ENCODE measurements around the gene TPRKB.
A peak's percentile ranks its signal among the peaks of the same experiment; 100 is the strongest.
"Not testable (repeated sequence)": the region's sequence is repeated elsewhere in the genome, so short reads cannot be mapped to it uniquely, and the experiment has no call there.

Gene TPRKB

DNA sequence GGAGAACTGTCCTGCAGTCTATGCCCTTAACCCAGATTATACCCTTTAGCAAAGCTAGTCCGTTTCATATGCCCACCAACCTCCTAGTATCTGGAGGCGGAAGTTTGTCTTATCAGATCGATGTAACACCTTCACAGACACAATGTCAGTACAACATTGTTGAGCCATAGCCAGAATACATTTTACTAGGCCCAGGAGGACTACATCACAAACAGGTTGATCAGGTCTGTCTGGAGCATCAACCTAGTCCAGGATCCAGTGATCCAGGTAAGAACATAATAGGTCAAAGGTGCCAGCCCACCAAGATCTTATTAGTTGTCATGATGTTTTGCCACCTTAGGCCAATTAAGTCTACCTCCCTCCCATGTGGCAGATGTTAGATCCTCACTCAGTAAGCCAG lies 2.0 kb upstream of the TPRKB start:
- DNase-seq (ENCODE audit: low read depth in 2 of 2): no peak

DNA sequence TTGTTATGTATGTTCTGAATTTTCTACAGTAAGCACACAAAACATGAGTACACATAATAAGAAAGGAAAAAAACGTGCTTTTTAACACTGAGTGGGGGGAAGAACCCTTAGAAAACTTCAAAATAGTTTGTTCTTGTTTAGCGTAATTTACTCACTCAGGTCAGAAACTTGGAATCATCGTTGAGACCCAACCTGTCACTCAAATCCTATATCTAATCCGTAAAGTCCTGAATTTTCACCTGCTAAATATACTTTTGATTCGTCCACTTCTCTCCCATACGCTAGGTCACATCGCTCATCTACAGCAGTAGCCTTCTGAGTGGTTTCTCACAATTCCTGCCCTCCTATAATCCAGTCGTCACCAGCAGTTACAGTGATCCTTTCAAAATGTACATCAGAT lies 767 bp downstream of the TPRKB start:
- no peak for DNase-seq (ENCODE audit: low read depth in 2 of 2)

DNA sequence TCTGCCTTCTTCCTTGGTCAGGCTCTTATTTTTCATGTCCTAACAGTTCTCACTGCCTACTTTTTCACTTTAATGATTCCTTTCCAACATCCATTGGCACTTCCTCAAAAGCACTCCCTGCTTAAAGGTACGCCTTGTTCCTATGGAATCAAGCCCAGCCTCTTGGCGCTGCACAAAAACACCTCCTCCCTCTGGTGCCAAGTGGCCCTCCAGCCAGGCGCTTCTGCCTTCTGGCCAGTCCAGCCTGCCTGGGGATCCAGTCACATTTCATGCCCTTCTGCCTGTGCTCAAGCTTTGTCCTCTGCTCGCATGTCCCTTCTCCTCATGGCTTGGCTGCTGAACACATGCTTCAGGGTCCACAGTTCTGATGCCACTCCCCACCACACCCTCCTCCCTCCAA lies 6.3 kb downstream of the TPRKB start:
- DNase-seq (ENCODE audit: low read depth in 2 of 2): no peak

DNA sequence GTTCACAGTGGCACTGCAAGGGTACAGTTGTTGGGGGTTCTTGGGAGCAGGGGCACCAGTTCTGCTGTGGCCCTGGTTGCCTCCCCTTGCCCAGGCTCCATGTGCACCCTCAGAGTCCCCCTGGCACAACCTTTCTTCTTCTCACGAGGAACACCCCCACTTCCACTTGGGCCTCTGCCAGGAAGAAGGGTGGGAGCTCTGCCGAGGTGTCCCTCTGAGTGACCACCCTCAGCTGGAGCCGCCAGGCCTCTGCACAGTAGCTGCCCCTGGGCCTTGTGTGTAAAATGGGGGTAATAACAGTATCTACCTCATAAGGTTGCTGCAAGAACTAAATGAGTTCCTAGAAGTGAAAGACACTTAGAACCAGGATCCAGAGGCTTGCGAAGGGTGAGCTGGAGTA lies 8.4 kb downstream of the TPRKB start:
- DNase-seq (ENCODE audit: low read depth in 2 of 2): no peak

DNA sequence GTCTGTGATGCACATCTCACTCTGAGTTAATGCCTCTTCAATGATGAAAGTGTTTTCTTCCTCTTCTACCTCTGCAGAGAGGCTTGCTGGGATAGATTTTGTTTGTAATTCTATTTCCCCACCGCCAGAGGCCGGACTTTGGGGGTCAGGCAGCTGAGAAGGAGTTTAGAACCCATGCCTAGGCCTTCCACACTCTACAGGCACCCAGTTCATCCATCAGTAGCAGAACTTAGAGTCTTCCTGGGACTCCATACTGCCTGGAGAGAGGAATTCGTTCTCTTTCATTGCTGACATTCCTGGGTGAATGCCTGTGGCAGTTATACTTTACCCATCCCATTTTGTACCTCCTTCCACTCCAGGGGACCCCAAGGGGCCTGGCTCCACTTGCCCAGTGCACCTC lies 9.1 kb downstream of the TPRKB start:
- no peak for DNase-seq (ENCODE audit: low read depth in 2 of 2)

DNA sequence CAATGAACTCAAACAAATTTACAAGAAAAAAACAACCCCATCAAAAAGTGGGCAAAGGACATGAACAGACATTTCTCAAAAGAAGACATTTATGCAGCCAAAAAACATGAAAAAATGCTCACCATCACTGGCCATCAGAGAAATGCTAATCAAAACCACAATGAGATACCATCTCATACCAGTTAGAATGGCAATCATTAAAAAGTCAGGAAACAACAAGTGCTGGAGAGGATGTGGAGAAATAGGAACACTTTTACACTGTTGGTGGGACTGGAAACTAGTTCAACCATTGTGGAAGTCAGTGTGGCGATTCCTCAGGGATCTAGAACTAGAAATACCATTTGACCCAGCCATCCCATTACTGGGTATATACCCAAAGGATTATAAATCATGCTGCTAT lies 10.5 kb downstream of the TPRKB start:
- not testable (repeated sequence) for DNase-seq (ENCODE audit: low read depth in 2 of 2)

DNA sequence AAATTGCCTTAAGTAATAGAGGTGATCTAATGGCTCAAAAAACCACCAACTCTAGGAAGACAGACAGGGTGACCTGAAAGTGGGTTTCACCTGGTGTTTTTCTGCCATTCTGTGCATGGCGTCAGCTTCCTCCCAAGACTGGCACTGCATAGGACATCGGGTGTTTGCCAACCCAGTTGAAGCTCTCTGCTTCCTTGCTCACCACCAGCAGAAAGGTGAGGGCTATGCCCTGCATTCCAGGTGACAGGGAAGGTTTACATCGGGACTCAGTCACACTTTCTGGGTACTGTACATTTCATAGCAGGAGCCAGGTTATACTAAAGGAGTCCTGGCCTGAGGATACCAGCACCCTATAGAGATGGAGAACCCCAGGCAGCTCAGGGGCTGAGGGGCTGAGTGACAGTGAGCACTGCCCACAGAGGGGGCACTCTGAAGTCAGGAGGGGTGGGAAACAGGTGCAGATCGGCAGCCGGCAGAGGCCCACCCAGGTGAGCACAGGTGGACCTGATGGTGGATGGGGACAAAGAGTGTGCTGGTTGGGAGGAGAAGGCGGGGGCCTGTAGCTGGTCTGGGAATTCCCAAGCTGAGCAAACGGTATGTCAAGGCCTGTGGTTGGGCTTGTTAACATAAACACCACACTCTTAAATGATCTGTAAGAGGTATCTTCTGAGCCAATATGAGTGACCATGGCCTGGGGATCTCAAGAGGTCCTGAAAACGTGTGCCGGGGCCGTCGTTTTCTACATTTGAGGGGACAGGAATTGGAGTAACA lies 18.1 kb downstream of the TPRKB start:
- DNase-seq (ENCODE audit: low read depth in 2 of 2): no peak

DNA sequence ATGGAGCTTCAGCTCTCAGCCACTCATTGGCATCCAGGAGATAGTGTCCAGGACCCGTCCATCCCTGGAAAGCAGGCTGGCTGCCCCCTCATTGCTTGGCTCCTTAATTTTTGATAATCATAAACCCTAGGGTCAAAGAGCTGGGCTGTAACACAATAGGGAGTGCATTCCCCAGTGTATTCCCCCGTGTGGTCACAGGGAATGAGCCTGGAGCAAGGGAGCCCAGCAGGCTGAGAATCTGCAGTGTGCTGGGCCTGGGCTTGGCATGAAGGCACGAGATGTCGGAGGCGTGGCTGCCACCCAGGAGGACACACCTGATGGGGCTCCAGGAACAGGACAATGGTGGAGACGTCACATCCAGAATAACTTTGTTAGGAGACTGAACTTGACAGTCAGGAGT lies 18.7 kb downstream of the TPRKB start:
- DNase-seq (ENCODE audit: low read depth in 2 of 2): no peak

DNA sequence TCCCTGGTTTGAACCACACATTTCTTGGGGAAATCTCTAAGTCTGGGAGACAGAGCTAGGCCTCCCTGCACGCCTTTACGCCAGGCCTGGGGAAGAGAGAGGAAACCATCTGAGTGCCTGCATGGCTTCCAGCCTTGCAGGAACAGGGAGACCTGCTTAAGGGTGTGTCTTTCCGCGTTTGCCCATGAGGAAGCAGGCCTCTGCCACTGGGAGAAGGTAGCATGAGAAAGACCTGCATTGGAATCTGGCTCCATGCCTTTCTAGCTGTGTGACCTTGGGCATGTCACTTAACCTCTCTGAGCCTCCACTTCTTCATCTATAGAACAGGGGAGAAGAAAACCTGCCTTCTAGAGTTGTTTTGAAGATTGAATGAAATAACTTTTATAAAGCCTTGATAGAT lies 19.4 kb downstream of the TPRKB start:
- DNase-seq (ENCODE audit: low read depth in 2 of 2): not testable (repeated sequence)

DNA sequence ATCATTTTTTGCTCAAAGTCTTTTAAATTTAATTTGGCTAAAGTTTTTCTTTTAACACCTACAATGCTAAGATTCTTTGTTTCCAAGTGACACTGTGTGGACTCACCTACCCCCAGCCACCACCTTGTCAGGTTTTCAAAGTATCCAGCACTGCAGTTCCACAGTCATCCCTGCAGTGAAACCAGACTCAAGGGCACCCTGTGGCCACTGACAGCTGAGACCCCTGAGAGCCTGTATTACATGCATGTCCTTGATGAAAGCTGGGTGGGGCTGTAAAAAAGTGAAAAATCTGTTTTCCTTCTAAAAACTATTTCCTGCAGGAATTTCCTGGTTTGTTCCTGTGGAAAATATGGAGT lies 19.9 kb downstream of the TPRKB start:
- DNase-seq (ENCODE audit: low read depth in 2 of 2): no peak

DNA sequence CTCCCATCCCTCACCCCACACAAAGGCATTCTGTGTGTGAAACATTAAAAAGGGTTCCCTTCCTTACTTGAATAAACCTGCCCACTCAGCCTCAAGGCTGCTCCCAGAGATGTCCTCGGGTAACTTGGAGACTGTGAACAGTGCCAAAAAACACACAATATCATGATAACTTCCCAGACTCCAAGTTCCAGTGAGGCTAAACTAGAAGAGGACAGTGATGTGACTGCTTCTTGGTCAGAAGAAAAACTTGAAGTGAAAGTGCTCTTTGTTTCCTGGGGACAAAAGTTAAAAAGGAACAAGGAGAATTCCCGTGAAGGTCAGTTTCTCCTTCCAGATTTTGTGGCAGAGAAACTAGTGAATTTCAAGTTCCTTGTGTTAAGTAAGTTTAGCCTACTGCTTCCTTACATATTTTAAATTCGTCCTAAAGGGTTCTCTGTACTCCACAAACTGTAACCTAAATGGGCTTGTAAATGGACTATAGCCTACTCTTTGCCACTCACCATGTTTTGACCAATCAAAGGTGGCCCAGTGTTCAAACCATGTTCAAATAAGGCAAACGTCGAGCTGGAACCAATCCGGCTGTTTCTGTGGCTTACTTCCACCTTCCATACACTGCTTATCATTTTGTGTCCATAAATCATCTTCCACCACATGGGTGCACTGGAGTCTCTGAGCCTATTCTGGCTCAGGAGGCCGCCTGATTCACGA lies 20.4 kb downstream of the TPRKB start:
- DNase-seq (ENCODE audit: low read depth in 2 of 2): peak in 1 of 2 experiments; percentile 8

DNA sequence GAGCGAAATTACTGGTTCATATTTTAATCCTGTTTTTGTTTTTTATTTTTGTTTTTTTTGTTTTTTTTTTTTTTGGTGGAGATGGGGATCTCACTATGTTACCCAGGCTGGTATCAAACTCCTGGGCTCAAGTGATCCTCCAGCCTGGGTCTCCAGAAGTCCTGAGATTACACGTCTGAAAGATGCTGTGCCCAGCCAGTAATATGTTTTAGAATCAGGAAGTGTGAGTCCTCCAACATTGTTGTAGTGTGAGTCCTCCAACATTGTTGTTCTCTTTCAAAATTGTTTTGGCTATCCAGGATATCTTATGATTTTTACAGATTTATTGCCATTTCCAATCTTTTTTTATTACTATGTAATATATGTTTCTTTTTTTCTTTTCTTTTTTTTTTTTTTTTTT lies 23.1 kb downstream of the TPRKB start:
- DNase-seq (ENCODE audit: low read depth in 2 of 2): no peak

DNA sequence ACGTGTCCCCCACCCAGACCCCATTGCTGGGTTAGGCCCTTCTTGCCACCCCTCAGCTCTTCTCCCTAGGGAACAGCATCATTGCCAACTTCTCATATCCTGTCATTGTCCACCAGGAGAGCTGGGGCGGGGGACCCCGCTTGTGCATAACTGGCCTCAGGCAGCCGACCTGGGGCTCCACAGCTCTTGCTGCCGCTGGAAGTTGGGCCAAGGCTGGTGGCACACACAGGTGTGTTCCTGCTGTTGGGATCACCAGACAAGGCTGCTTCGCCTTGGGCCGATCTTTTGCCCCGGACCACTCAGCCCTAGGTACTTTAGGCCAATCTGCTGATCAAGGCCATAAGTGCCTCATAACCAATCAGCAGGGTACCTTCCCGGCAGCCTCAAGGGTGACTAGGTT lies 28.6 kb downstream of the TPRKB start:
- DNase-seq (ENCODE audit: low read depth in 2 of 2): no peak

DNA sequence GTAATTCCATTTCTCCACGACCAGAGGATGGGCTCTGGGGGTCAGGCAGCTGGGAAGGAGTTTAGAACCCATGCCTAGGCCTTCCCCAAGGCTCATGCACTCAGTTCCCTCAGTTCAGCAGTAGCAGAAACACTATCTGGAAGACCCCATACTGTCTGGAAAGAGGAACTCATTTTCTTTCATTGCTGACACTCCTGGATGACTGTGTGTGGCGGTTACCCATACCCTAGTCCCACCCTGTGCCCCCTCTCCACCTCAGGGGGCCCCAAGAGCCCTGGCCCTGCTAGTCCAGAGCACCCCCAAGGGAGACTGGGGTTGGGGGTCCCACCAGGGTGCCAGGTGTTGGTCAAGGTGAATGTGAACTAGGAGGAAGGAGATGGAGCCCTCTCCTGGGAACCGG lies 29.5 kb downstream of the TPRKB start:
- no peak for DNase-seq (ENCODE audit: low read depth in 2 of 2)

DNA sequence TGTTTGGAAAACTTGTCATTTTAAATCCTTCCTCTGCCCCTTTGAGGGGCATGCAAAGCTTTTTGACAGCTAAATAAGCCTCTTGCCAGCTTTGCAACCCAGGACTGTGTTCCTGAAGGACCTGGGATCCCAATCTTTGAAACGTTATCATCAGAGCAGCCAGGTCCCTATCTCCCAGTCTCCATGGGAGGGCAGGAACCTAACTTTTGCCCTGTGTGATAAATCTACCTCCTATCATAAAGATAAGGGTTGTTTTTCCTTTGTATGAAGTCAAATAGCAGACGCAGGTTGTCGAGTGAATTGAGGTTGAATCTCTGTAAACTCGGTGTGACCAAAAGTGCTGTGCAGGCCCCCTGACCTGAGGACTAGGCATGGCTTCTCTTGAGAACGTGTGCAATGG lies 30.1 kb downstream of the TPRKB start:
- no peak for DNase-seq (ENCODE audit: low read depth in 2 of 2)

DNA sequence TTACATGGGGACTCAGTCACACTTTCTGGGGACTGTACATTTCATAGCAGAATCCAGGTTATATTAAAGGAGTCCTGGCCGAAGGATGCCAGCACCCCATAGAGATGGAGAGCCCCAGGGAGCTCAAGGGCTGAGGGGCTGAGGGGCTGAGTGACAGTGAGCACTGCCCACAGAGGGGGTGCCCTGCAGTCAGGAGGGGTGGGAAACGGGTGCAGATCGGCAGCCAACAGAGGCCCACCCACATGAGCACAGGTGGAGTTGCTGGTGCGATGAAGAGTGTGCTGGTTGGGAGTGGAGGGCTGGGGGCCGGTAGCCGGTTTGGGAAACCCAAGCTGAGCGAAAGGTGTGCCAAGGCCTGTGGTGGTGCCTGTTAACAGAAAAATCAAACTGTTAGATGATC lies 32.1 kb downstream of the TPRKB start:
- DNase-seq (ENCODE audit: low read depth in 2 of 2): no peak

DNA sequence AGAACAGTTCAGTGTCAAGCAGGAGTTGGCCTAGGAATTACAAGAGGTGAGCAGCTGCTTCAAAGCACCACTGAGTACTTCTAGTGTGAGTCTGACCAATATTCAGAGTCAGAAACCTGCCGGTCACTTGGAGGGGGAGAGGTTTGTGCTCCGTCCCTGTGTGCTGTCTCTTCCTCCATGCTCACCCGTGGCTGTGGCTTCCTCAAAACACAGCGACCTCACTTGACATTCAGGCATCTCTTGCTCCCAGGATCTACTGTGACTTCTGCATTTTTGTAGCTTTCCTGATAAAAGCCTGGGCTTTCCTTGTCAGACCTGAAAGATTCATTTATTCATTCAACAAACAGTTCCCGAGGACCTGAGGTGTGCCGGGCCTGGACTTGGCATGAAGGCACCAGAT lies 32.9 kb downstream of the TPRKB start:
- no peak for DNase-seq (ENCODE audit: low read depth in 2 of 2)

DNA sequence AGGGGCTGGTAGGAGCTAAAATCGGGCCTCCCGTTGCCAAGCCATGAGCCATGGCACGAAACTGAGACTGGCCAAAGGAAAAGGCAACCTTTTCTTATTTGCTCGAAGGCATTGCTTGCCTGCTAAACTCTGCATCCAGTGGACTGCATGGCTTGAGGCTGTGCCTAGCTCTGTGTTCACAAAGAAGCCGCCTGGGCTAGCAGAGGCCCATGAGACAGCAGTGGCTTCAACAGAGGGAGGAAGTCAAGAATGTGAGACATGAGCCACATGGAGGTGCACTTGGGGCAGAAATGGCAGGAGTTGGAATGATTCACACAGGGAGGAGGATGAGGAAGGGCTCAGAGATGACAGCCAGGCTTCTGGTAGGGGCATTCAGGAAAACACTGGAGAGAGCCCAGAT lies 33.5 kb downstream of the TPRKB start:
- no peak for DNase-seq (ENCODE audit: low read depth in 2 of 2)

DNA sequence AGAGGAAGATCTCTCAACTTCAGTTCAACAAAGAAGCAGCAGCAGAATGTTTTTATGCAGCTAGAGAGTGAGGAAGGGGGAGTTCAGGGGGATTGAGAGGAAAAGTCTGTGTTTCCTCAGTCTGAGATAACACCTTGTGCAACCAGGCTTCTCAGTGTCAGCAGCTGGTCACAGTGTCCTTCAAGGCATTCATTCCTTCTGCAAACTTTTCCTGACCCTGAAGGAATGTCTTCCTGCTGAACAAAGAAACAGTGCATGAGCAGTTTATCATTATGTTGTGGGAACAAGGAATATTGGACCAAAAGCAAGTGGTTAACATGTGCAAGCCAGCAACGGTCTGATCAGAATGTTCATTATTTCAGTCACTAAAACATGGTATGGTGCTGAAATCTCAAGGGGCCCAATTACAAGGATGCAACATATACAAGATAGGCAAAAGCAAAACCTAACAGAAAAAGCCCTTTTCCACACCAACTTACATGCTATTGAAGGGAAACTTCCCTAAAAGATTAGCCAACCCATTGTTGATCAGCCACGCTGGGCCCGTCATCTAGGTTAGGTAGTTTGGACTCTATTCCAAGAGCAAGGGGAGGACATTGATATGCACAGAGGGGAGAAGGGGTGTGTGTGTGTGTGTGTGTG lies 34.2 kb downstream of the TPRKB start:
- DNase-seq (ENCODE audit: low read depth in 2 of 2): not testable (repeated sequence)

DNA sequence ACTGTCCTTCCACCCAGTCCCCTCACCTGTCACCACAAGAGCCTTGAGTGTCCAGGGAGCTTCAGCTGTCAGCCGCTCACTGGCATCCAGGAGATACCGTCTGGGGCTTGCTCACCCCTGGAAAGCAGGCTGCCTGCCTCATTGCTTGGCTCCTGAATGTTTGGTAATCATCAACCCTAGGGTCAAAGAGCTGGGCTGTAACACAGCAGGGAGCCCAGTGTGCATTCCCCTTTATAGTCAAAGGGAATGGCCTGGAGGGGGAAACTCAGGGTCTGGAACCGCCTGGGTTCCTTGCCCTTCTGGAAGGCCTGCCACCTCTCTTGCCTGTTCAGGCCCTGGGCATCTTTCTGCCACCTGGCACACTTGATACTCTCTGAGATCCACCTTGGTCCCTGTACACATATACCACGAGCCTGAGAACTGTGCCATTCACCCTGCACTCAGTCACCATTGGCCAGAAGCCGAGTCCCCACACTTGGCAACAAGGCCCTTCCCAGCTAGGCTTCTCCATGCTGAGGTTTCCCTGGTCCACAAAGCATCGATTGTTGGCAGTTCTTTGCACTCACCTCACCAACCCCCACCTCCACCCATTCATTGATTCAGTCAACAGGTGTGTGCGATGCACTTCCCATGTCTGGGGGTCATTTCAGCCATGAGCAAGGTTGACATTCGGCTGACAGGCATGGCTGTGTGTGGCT lies 35.0 kb downstream of the TPRKB start:
- no peak for DNase-seq (ENCODE audit: low read depth in 2 of 2)

DNA sequence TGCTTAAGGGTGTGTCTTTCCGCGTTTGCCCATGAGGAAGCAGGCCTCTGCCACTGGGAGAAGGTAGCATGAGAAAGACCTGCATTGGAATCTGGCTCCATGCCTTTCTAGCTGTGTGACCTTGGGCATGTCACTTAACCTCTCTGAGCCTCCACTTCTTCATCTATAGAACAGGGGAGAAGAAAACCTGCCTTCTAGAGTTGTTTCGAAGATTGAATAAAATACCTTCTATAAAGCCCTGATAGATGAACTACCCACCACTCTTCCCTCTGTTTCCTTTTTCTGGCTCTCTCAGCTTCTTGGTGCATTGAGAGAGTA lies 35.7 kb downstream of the TPRKB start:
- DNase-seq (ENCODE audit: low read depth in 2 of 2): not testable (repeated sequence)

DNA sequence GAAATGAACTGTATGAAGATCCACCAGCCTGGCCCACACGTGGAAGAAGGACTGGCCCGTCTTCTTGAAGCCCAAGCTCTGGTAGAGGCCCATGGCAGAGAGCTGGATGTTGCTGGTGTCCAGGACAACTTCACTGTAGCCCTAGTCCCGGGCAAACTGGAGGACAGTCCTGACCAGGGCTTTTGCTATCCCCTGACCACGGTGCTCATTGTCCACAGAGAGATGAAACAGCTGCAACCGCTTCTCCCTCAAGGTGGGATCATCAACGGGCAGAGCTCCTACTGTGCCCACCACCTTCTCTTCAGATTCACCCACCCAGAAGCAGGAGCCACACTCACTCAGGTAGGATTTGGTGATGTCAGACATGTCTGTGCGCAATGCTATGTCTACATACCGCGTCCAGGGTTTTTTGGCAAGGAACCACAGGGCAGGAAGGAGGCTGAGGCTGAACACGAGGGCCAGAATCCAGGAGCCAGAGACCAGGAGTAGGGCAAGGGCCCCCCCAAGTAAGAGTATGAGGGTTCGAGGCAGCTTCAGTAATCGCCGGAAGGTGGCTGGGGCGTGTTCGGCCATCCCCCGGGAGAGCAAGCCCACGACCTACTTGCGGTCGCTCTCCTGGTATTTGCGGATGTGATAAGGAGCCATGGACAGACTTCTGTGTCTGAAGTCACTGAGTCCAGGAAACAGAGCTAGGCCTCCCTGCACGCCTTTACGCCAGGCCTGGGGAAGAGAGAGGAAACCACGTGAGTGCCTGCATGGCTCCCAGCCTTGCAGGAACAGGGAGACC lies 36.3 kb downstream of the TPRKB start:
- DNase-seq (ENCODE audit: low read depth in 2 of 2): no peak

Data from fibroblast of skin of left biceps (primary cell).